ENCODE results near the gene TACC2.
"Not testable (repeated sequence)": the region's sequence is repeated elsewhere in the genome, so short reads cannot be mapped to it uniquely, and the experiment has no call there.

Gene TACC2

DNA sequence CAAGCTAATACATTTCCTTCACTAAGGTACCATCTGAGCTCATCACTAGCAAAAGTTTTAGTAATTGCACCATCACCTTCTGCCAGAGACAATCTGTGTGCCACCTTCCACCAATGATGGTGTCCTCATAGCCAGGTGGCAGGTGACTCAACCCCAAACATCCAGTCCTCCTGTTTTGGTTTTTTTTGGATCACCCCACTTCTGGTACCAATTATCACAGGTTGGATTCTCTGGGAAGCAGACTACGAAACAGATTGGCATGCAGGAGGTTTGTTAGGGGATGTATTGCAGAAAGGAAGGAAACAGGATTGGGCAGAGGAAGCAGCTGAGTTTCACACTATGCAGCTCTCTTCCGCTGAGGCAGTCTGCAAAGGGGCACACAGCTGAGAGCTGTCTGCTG lies 4.5 kb upstream of the TACC2 start:
- H3K4me2 ChIP-seq (ENCODE audit: low read depth, low read length, poor library complexity, severe bottlenecking) = no peak overlapping the region
- no peak for TF ChIP-seq EZH2phosphoT487 (conservative IDR thresholded peaks at IDR 0.05; ENCODE audit: low read length)
- TF ChIP-seq, protein P1, sequence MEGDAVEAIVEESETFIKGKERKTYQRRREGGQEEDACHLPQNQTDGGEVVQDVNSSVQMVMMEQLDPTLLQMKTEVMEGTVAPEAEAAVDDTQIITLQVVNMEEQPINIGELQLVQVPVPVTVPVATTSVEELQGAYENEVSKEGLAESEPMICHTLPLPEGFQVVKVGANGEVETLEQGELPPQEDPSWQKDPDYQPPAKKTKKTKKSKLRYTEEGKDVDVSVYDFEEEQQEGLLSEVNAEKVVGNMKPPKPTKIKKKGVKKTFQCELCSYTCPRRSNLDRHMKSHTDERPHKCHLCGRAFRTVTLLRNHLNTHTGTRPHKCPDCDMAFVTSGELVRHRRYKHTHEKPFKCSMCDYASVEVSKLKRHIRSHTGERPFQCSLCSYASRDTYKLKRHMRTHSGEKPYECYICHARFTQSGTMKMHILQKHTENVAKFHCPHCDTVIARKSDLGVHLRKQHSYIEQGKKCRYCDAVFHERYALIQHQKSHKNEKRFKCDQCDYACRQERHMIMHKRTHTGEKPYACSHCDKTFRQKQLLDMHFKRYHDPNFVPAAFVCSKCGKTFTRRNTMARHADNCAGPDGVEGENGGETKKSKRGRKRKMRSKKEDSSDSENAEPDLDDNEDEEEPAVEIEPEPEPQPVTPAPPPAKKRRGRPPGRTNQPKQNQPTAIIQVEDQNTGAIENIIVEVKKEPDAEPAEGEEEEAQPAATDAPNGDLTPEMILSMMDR (IDR thresholded peaks at IDR 0.05; ENCODE audit: insufficient read depth, low read length, poor library complexity, severe bottlenecking) = no peak
- no peaks in the 10 kb centered on the region for H3K79me2 ChIP-seq (ENCODE audit: insufficient read depth, low read length)
- H3K4me3 ChIP-seq (ENCODE audit: insufficient read depth, low read length, poor library complexity, severe bottlenecking) = no peak overlapping the region
- no peaks in the 10 kb centered on the region for H3K9me2 ChIP-seq (replicated peaks; ENCODE audit: insufficient read depth, low read length)
- no peaks in the 10 kb centered on the region for H3F3A ChIP-seq (ENCODE audit: insufficient read depth)
- no peak overlapping the region for H2AFZ ChIP-seq (ENCODE audit: low read depth, low read length, severe bottlenecking)
- no peaks in the 10 kb centered on the region for H3K9me3 ChIP-seq (ENCODE audit: insufficient read depth, low read length)
- H3K9ac ChIP-seq (ENCODE audit: low read length) = no peak overlapping the region
- H3K36me3 ChIP-seq (ENCODE audit: low read length) = no peaks in the 10 kb centered on the region
- no peaks in the 10 kb centered on the region for H4K20me1 ChIP-seq (ENCODE audit: low read depth, low read length)
- no peak overlapping the region for H3K27ac ChIP-seq (ENCODE audit: low read depth, low read length)
- H3K27me3 ChIP-seq (ENCODE audit: low read length) = no peaks in the 10 kb centered on the region

DNA sequence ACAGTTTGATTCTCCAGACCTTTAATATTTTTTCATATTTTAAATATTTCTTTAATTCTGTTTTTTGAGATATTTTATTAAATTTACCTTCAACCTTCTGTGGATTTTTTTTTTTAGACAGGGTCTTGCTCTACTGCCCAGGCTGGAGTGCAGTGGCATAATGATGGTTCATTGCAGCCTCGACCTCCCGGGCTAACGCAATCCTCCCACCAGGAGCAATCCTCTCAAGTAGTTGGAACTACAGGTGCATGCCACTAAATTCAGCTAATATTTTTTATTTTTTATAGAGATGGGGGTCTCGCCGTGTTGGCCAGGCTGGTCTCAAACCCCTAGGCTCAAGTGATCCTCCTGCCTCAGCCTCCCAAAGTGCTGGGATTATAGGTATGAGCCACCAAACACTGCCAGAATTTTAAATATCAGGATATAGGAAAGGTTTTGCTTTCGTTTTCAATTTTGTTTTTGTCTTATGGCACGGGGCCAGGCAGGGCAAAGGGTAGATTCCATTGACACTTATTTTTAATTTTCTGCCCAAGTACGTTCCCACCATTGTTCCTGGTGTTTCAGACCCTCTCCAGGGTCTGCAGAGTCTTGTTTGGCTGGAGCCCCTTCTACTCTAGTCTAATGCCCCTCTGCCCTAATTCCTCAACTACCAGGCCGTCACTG lies 1.2 kb downstream of the TACC2 start:
- Histone ChIP-seq H3K4me3 (ENCODE audit: insufficient read depth, low read length, poor library complexity, severe bottlenecking) (no peak overlapping the region), H3K9me2 (replicated peaks; ENCODE audit: insufficient read depth, low read length) (no peaks in the 10 kb centered on the region), H3K9me3 (ENCODE audit: insufficient read depth, low read length) (no peaks in the 10 kb centered on the region), H3K27ac (ENCODE audit: low read depth, low read length) (no peak overlapping the region), H2AFZ (ENCODE audit: low read depth, low read length, severe bottlenecking) (no peak overlapping the region), H3K27me3 (ENCODE audit: low read length) (no peaks in the 10 kb centered on the region), H3K36me3 (ENCODE audit: low read length) (no peaks in the 10 kb centered on the region), H4K20me1 (ENCODE audit: low read depth, low read length) (no peaks in the 10 kb centered on the region), H3F3A (ENCODE audit: insufficient read depth) (no peaks in the 10 kb centered on the region), H3K9ac (ENCODE audit: low read length) (no peak overlapping the region), H3K4me2 (ENCODE audit: low read depth, low read length, poor library complexity, severe bottlenecking) (no peak overlapping the region), H3K79me2 (ENCODE audit: insufficient read depth, low read length) (no peaks in the 10 kb centered on the region)
- TF ChIP-seq EZH2phosphoT487 (conservative IDR thresholded peaks at IDR 0.05; ENCODE audit: low read length) = no peak

DNA sequence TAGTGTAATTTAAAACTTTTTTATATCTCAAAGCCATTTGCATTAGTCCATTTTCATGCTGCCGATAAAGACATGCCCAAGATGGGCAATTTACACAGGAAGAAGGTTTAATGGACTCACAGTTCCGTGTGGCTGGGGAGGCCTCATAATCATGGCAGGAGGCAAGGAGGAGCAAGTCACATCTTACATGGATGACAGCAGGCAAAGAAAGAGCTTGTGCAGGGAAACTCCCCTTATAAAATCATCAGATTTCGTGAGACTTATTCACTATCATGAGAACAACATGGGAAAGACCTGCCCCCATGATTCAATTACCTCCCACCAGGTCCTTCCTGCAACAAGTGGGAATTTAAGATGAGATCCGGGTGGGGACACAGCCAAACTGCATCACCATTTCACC lies 2.8 kb downstream of the TACC2 start:
- H3K79me2 ChIP-seq (ENCODE audit: insufficient read depth, low read length); H3K27ac ChIP-seq (ENCODE audit: low read depth, low read length); H4K20me1 ChIP-seq (ENCODE audit: low read depth, low read length); H3K4me3 ChIP-seq (ENCODE audit: insufficient read depth, low read length, poor library complexity, severe bottlenecking); H3K9me2 ChIP-seq (replicated peaks; ENCODE audit: insufficient read depth, low read length); H3K9me3 ChIP-seq (ENCODE audit: insufficient read depth, low read length); H3K27me3 ChIP-seq (ENCODE audit: low read length); H3K36me3 ChIP-seq (ENCODE audit: low read length); H3K9ac ChIP-seq (ENCODE audit: low read length); H3K4me2 ChIP-seq (ENCODE audit: low read depth, low read length, poor library complexity, severe bottlenecking); H3F3A ChIP-seq (ENCODE audit: insufficient read depth); H2AFZ ChIP-seq (ENCODE audit: low read depth, low read length, severe bottlenecking): not testable (repeated sequence)

DNA sequence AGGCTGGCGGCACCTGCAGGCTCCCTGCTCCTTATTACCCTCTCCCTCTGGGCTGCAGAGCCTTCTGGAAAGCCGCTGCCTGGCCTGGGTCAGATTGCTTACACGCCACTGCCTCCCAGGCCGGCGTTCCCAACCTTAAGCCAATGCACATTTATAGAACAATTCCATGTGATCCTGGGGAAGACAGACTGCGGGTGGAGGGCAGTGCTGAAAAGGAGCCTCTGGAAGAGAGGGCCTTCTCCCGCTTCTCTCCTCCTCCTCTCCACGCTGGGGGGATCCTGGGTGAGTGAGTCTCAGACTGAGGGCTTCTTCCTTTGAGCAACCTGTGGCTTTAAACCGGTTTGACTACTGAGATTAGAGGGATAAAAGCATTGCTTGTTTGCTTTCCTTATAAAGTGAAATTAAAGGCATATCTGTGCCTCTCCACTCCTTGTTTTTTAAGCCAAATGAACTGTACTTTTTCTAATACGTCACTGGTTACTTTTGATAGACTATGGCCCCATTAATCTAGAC lies 5.5 kb downstream of the TACC2 start:
- Histone ChIP-seq H3K27ac (ENCODE audit: low read depth, low read length) (no peak overlapping the region), H3K4me3 (ENCODE audit: insufficient read depth, low read length, poor library complexity, severe bottlenecking) (no peak overlapping the region), H3K27me3 (ENCODE audit: low read length) (no peaks in the 10 kb centered on the region), H3K36me3 (ENCODE audit: low read length) (no peaks in the 10 kb centered on the region), H3K79me2 (ENCODE audit: insufficient read depth, low read length) (no peaks in the 10 kb centered on the region), H3K4me2 (ENCODE audit: low read depth, low read length, poor library complexity, severe bottlenecking) (no peak overlapping the region), H3K9ac (ENCODE audit: low read length) (no peak overlapping the region), H4K20me1 (ENCODE audit: low read depth, low read length) (no peaks in the 10 kb centered on the region), H2AFZ (ENCODE audit: low read depth, low read length, severe bottlenecking) (no peak overlapping the region), H3K9me2 (replicated peaks; ENCODE audit: insufficient read depth, low read length) (no peaks in the 10 kb centered on the region), H3K9me3 (ENCODE audit: insufficient read depth, low read length) (no peaks in the 10 kb centered on the region), H3F3A (ENCODE audit: insufficient read depth) (no peaks in the 10 kb centered on the region)
- no peak for TF ChIP-seq EZH2phosphoT487 (conservative IDR thresholded peaks at IDR 0.05; ENCODE audit: low read length)
- TF ChIP-seq, protein P1 (IDR thresholded peaks at IDR 0.05; ENCODE audit: insufficient read depth, low read length, poor library complexity, severe bottlenecking) = no peak
